Panc1 (cell line): ENCODE results near the gene P2RY11. TPM values are rescaled to one million over a fixed set of nuclear protein-coding genes. Genes with fewer than 3 reads are reported as not detected.

Source experiments
- ATAC-seq: fragments of 200-7000 bp; cut with Tn5 transposase; 2 replicates; pipeline ENCODE4 v1.9.1; 2020; ENCODE audit warnings: mild to moderate bottlenecking, moderate library complexity
- BruUV-seq: library from RNA; stranded (reverse); fragments of 400-500 nt; replicated peaks from 2 replicates; lab custom pipeline; 2021; lab: Mats Ljungman, UMichigan
- CTCF ChIA-PET: fragments of 300-600 bp; sonication (Branson Sonifier 250); formaldehyde crosslinking; loops from one replicate; lab custom pipeline; 2022; ENCODE audit warnings: antibody characterized with exemption; lab: Charles Lee
- POLR2A ChIA-PET: fragments of 300-600 bp; sonication (Branson Sonifier 250); formaldehyde crosslinking; loops from one replicate; lab custom pipeline; 2022; ENCODE audit warnings: antibody characterized with exemption; lab: Charles Lee
- DNase-seq: peaks from one replicate; pipeline ENCODE4 v3.0.0-alpha.2; 2010; ENCODE audit warnings: low read depth, low spot score
- H3K27ac ChIP-seq: 2 replicates; pipeline ENCODE4 v1.5.1; 2011; ENCODE audit warnings: mild to moderate bottlenecking, low read length, inconsistent platforms
- H3K27me3 ChIP-seq: fragments of 200-500 bp; sonication (Bioruptor generic); 2 replicates; pipeline ENCODE4 v1.6.0; 2014; ENCODE audit warnings: low read length, inconsistent platforms; ENCODE audit not compliant: control insufficient read depth, insufficient read depth
- H3K36me3 ChIP-seq: fragments of 200-500 bp; sonication (Bioruptor generic); 2 replicates; pipeline ENCODE4 v1.5.1; 2014; ENCODE audit warnings: inconsistent platforms, mild to moderate bottlenecking, low read length, moderate library complexity; ENCODE audit not compliant: control insufficient read depth, insufficient read depth
- H3K4me1 ChIP-seq: 2 replicates; pipeline ENCODE4 v1.5.1; 2011; ENCODE audit warnings: inconsistent platforms, mild to moderate bottlenecking, low read length, moderate library complexity; ENCODE audit not compliant: control insufficient read depth, insufficient read depth
- H3K4me3 ChIP-seq, 2 experiments: 2 replicates each; pipeline ENCODE4 v1.5.1; 2011 to 2012; ENCODE audit warnings: low read depth in 2 of 2, low read length in 2 of 2, mild to moderate bottlenecking in 2 of 2, inconsistent platforms in 1 of 2, moderate library complexity in 1 of 2
- H3K9me3 ChIP-seq: fragments of 200-500 bp; sonication (Bioruptor generic); 2 replicates; pipeline ENCODE4 v1.5.1; 2014; ENCODE audit warnings: low read depth, mild to moderate bottlenecking, inconsistent platforms, low read length, moderate library complexity; ENCODE audit not compliant: control insufficient read depth, insufficient read depth
- POLR2AphosphoS5 ChIP-seq: IDR thresholded peaks from 2 replicates; pipeline ENCODE4 v1.6.1; 2012; ENCODE audit warnings: mild to moderate bottlenecking, low read depth, low read length, moderate library complexity
- SIN3A ChIP-seq: IDR thresholded peaks from 2 replicates; pipeline ENCODE4 v1.6.1; 2012; ENCODE audit warnings: low read depth, mild to moderate bottlenecking, low read length, moderate library complexity, borderline replicate concordance; ENCODE audit not compliant: insufficient read depth
- TCF7L2 ChIP-seq: IDR thresholded peaks from 2 replicates; pipeline ENCODE4 v1.6.1; 2011; ENCODE audit warnings: mild to moderate bottlenecking, low read depth, low read length, inconsistent platforms
- in situ Hi-C: cut with HindIII; loops from 2 replicates; pipeline ENCODE4 v1.10.0; 2016; ENCODE audit warnings: low sequenced_read_pairs, low pct_unique_long_range_greater_than_20kb
- intact Hi-C: fragments of 100-400 bp; cut with micrococcal nuclease; formaldehyde crosslinking; loops from one replicate; pipeline ENCODE4 v1.10.0; 2022; ENCODE audit not compliant: unreplicated experiment
- total RNA-seq: library from RNA; stranded (reverse); gene quantifications from one replicate; pipeline ENCODE4 v1.2.1, GENCODE V29; 2021; ENCODE audit not compliant: unreplicated experiment
- TF ChIP-seq, protein P1 (sequence below): fragments of 450-650 bp; IDR thresholded peaks from 2 replicates; pipeline ENCODE4 v1.5.1; 2017; ENCODE audit warnings: mild to moderate bottlenecking
- TF ChIP-seq, protein P2 (sequence below), 2 experiments: IDR thresholded peaks; 2 replicates each; pipeline ENCODE4 v1.6.1; 2011 to 2012; ENCODE audit warnings: low read depth in 2 of 2, control low read depth in 1 of 2, low read length in 1 of 2, mild to moderate bottlenecking in 1 of 2, moderate library complexity in 1 of 2; ENCODE audit not compliant: insufficient read depth in 1 of 2

Gene P2RY11
- total RNA-seq, 1 experiment from 2014 or later: 12.5 TPM

- Histone ChIP-seq H3K4me1 (no peaks in the 10 kb centered on the region), H3K27ac (no peak overlapping the region), H3K27me3 (no peaks in the 10 kb centered on the region), H3K9me3 (no peaks in the 10 kb centered on the region), H3K4me3 (no peak overlapping the region), H3K36me3 (peaks cover 8% of the 10 kb centered on the region; the same call in 1 of the 2 replicates)
- ChIA-PET POLR2A (interaction anchor here (0.7 kb wide), 1 partner anchor 22 kb away, joined by 4 read pairs; no protein-coding TSS in a partner anchor), CTCF (no interaction called here)
- no peak for DNase-seq
- TF ChIP-seq POLR2AphosphoS5 (no peak), SIN3A (no peak), TCF7L2 (no peak)
- TF ChIP-seq, protein P1, sequence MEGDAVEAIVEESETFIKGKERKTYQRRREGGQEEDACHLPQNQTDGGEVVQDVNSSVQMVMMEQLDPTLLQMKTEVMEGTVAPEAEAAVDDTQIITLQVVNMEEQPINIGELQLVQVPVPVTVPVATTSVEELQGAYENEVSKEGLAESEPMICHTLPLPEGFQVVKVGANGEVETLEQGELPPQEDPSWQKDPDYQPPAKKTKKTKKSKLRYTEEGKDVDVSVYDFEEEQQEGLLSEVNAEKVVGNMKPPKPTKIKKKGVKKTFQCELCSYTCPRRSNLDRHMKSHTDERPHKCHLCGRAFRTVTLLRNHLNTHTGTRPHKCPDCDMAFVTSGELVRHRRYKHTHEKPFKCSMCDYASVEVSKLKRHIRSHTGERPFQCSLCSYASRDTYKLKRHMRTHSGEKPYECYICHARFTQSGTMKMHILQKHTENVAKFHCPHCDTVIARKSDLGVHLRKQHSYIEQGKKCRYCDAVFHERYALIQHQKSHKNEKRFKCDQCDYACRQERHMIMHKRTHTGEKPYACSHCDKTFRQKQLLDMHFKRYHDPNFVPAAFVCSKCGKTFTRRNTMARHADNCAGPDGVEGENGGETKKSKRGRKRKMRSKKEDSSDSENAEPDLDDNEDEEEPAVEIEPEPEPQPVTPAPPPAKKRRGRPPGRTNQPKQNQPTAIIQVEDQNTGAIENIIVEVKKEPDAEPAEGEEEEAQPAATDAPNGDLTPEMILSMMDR: no peak
- TF ChIP-seq, protein P2, sequence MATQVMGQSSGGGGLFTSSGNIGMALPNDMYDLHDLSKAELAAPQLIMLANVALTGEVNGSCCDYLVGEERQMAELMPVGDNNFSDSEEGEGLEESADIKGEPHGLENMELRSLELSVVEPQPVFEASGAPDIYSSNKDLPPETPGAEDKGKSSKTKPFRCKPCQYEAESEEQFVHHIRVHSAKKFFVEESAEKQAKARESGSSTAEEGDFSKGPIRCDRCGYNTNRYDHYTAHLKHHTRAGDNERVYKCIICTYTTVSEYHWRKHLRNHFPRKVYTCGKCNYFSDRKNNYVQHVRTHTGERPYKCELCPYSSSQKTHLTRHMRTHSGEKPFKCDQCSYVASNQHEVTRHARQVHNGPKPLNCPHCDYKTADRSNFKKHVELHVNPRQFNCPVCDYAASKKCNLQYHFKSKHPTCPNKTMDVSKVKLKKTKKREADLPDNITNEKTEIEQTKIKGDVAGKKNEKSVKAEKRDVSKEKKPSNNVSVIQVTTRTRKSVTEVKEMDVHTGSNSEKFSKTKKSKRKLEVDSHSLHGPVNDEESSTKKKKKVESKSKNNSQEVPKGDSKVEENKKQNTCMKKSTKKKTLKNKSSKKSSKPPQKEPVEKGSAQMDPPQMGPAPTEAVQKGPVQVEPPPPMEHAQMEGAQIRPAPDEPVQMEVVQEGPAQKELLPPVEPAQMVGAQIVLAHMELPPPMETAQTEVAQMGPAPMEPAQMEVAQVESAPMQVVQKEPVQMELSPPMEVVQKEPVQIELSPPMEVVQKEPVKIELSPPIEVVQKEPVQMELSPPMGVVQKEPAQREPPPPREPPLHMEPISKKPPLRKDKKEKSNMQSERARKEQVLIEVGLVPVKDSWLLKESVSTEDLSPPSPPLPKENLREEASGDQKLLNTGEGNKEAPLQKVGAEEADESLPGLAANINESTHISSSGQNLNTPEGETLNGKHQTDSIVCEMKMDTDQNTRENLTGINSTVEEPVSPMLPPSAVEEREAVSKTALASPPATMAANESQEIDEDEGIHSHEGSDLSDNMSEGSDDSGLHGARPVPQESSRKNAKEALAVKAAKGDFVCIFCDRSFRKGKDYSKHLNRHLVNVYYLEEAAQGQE (IDR thresholded peaks at IDR 0.05; ENCODE audit: insufficient read depth in 1 of 2, low read depth in 2 of 2, low read length in 1 of 2): no peak
- intact Hi-C loops (no loop called here), in situ Hi-C loops (no loop called here)
- no peak for ATAC-seq
- no TSS peak for BruUV-seq
Measured at GRCh38 chr19:10132905-10133304, 21.4 kb downstream of the P2RY11 start.

DNA sequence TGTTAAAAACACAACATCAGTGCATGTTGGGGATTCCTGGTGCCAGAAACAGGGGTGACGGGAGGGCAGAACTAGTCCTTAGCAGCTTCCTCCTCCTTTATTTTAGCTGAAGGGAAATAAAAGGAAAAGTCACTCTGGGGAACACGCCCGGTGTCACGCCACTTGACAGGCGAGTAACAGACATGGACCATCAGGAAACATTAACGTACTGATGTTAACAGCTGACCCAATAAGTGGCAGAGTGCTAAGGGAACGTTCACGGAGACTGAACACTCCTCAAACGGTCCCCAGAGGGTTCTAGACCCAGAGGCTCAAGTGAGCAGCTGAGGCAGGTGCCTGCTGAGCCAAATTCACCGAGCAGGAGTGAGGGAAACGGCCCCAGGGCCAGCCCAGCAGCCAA lies 22.1 kb downstream of the P2RY11 start:
- CTCF ChIA-PET: no interaction called here

More for the DNA sequence above, 22.1 kb downstream of the P2RY11 start:
- POLR2A ChIA-PET: no interaction called here
- in situ Hi-C loops: no loop called here
- no peaks in the 10 kb centered on the region for H3K27me3 ChIP-seq
- DNase-seq: no peak
- ATAC-seq: no peak
- no peak overlapping the region for H3K27ac ChIP-seq
- no peaks in the 10 kb centered on the region for H3K4me1 ChIP-seq
- BruUV-seq: no TSS peak
- intact Hi-C loops: no loop called here
- TF ChIP-seq POLR2AphosphoS5 (no peak), SIN3A (no peak), TCF7L2 (no peak)
- TF ChIP-seq, protein P1: no peak
- TF ChIP-seq, protein P2 (IDR thresholded peaks at IDR 0.05; ENCODE audit: insufficient read depth in 1 of 2, low read depth in 2 of 2, low read length in 1 of 2): no peak
- H3K36me3 ChIP-seq: peaks cover 8% of the 10 kb centered on the region; the same call in 1 of the 2 replicates
- no peak overlapping the region for H3K4me3 ChIP-seq
- no peaks in the 10 kb centered on the region for H3K9me3 ChIP-seq
